ENCODE measurements around the gene NAGPA.

- no peak for TF ChIP-seq POLR2A (IDR thresholded peaks at IDR 0.05; ENCODE audit: low read length)
- TF ChIP-seq GATA1 (IDR thresholded peaks at IDR 0.05; ENCODE audit: low read depth, low read length): no peak
Observed at GRCh38 chr16:5058476-5058875, 24.7 kb upstream of the NAGPA start.

Measured in erythroblast (primary cell).